ENCODE measurements around the gene HS3ST6. TPM values are rescaled to one million over a fixed set of nuclear protein-coding genes. Genes with fewer than 3 reads are reported as not detected.
"Not testable (repeated sequence)": the region's sequence is repeated elsewhere in the genome, so short reads cannot be mapped to it uniquely, and the experiment has no call there.

Gene HS3ST6
- polyA plus RNA-seq, 1 of the 3 experiments (the other 2 are of a cell fraction), result 0.03 TPM

- POLR2A ChIA-PET; H3K9me2 ChIP-seq; H3K9me3 ChIP-seq; H3K27me3 ChIP-seq (ENCODE audit: insufficient read depth); H3K4me3 ChIP-seq (ENCODE audit: low read depth in 2 of 2, low read length in 1 of 2); H3K27ac ChIP-seq (ENCODE audit: low read depth in 2 of 2, low read length in 1 of 2); H3K9ac ChIP-seq; H2AFZ ChIP-seq (ENCODE audit: low read depth); H3K4me2 ChIP-seq; DNase-seq: not testable (repeated sequence)
- whole genome bisulfite sequencing (ENCODE audit: low lambda C conversion rate), result 93% methylated on average over 19 of the region's 22 CpGs
- Histone ChIP-seq H3F3A (replicated peaks; ENCODE audit: insufficient read depth) (peaks cover 21% of the 10 kb centered on the region), H4K20me1 (ENCODE audit: insufficient read depth) (peaks cover 20% of the 10 kb centered on the region), H3K4me1 (ENCODE audit: control insufficient read depth in 1 of 2, insufficient read depth in 2 of 2, low read depth in 1 of 2, low read length in 1 of 2) (peaks cover 0 to 36% of the 10 kb centered on the region in 2 experiments; a peak in 1 of 4 replicates), H3K36me3 (replicated peaks in 1 of 2; ENCODE audit: control insufficient read depth in 1 of 2, insufficient read depth in 2 of 2, low read length in 1 of 2) (peaks cover 8 to 15% of the 10 kb centered on the region in 2 experiments), H3K79me2 (ENCODE audit: insufficient read depth) (peaks cover 30% of the 10 kb centered on the region)
- CTCF ChIA-PET, result interaction anchor here (1.3 to 2.5 kb wide), 3 partner anchors 14 to 92 kb away, joined by 3 to 8 read pairs (median 3); partner anchors contain the start of gene MSRB1
Observed at GRCh38 chr16:1957434-1958142, 39.4 kb upstream of the HS3ST6 start.

DNA sequence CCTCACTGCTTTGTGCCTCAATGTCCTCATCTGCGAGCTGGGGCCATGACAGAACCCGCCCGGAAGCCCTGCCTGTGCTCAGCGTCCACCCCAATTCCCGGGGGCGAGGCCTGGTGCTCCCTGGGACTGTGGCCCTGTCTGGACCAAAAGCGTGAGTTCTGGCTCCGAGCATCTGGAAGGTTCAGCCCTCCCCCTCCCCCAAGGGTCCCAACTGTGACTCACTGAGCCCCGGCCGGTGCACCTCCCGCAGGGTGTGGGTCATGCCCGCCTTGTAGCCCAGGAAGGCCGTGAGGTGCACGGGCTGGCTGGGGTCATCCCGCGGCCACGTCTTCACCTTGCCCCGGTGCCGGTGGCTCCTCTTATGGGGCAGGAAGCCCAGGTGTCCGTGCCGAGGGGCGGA, 35.5 kb upstream of the HS3ST6 start:
- Histone ChIP-seq H3K9ac (no peak overlapping the region), H3F3A (replicated peaks; ENCODE audit: insufficient read depth) (no peaks in the 10 kb centered on the region), H2AFZ (ENCODE audit: low read depth) (no peak overlapping the region), H3K36me3 (replicated peaks in 1 of 2; ENCODE audit: control insufficient read depth in 1 of 2, insufficient read depth in 2 of 2, low read length in 1 of 2) (no peaks in the 10 kb centered on the region), H3K9me3 (no peaks in the 10 kb centered on the region), H3K4me3 (ENCODE audit: low read depth in 2 of 2, low read length in 1 of 2) (no peak overlapping the region), H3K4me1 (ENCODE audit: control insufficient read depth in 1 of 2, insufficient read depth in 2 of 2, low read depth in 1 of 2, low read length in 1 of 2) (peaks cover 0 to 11% of the 10 kb centered on the region in 2 experiments; a peak in 1 of 4 replicates), H4K20me1 (ENCODE audit: insufficient read depth) (no peaks in the 10 kb centered on the region), H3K9me2 (no peaks in the 10 kb centered on the region), H3K79me2 (ENCODE audit: insufficient read depth) (no peaks in the 10 kb centered on the region), H3K27ac (ENCODE audit: low read depth in 2 of 2, low read length in 1 of 2) (no peak overlapping the region; a peak in 1 of 4 replicates), H3K4me2 (no peak overlapping the region), H3K27me3 (ENCODE audit: insufficient read depth) (no peaks in the 10 kb centered on the region)
- whole genome bisulfite sequencing (ENCODE audit: low lambda C conversion rate), result 92% methylated on average over 15 of the region's 22 CpGs
- ChIA-PET CTCF (interaction anchor here (0.7 to 1.5 kb wide), 3 partner anchors 10 to 85 kb away, joined by 3 read pairs; no protein-coding TSS in a partner anchor), POLR2A (interaction anchor here (1.2 kb wide), 1 partner anchor 12 kb away, joined by 5 read pairs; no protein-coding TSS in a partner anchor)
- TF ChIP-seq, protein P1, sequence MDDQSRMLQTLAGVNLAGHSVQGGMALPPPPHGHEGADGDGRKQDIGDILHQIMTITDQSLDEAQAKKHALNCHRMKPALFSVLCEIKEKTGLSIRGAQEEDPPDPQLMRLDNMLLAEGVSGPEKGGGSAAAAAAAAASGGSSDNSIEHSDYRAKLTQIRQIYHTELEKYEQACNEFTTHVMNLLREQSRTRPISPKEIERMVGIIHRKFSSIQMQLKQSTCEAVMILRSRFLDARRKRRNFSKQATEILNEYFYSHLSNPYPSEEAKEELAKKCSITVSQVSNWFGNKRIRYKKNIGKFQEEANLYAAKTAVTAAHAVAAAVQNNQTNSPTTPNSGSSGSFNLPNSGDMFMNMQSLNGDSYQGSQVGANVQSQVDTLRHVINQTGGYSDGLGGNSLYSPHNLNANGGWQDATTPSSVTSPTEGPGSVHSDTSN (IDR thresholded peaks at IDR 0.05), result no peak
- TF ChIP-seq NFIC (IDR thresholded peaks at IDR 0.05; ENCODE audit: borderline replicate concordance), result no peak
- no peak for TF ChIP-seq CTCF (IDR thresholded peaks at IDR 0.05)
- no peak for TF ChIP-seq TAF1 (IDR thresholded peaks at IDR 0.05; ENCODE audit: borderline replicate concordance, low read depth, low read length)
- TF ChIP-seq, protein P2, sequence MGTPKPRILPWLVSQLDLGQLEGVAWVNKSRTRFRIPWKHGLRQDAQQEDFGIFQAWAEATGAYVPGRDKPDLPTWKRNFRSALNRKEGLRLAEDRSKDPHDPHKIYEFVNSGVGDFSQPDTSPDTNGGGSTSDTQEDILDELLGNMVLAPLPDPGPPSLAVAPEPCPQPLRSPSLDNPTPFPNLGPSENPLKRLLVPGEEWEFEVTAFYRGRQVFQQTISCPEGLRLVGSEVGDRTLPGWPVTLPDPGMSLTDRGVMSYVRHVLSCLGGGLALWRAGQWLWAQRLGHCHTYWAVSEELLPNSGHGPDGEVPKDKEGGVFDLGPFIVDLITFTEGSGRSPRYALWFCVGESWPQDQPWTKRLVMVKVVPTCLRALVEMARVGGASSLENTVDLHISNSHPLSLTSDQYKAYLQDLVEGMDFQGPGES (IDR thresholded peaks at IDR 0.05; ENCODE audit: low read depth, low read length), result no peak
- TF ChIP-seq TCF12 (IDR thresholded peaks at IDR 0.05), result no peak
- no peak for TF ChIP-seq MEF2A (IDR thresholded peaks at IDR 0.05; ENCODE audit: borderline replicate concordance, low read depth)
- TF ChIP-seq RCOR1 (IDR thresholded peaks at IDR 0.05; ENCODE audit: low read length), result no peak
- TF ChIP-seq MXI1 (IDR thresholded peaks at IDR 0.05; ENCODE audit: low read depth, low read length), result no peak
- no peak for TF ChIP-seq GABPA (IDR thresholded peaks at IDR 0.05; ENCODE audit: low read depth)
- no peak for TF ChIP-seq ELF1 (IDR thresholded peaks at IDR 0.05)
- TF ChIP-seq GATA2 (CRISPR knock-in tag; IDR thresholded peaks at IDR 0.05), result no peak
- TF ChIP-seq EZH2phosphoT487 (IDR thresholded peaks at IDR 0.05; ENCODE audit: borderline replicate concordance, low read depth), result no peak
- TF ChIP-seq USF1 (IDR thresholded peaks at IDR 0.05; ENCODE audit: borderline replicate concordance, low read depth), result no peak
- TF ChIP-seq SIN3A (IDR thresholded peaks at IDR 0.05; ENCODE audit: borderline replicate concordance, low read depth, low read length), result no peak
- no peak for TF ChIP-seq RFX5 (IDR thresholded peaks at IDR 0.05; ENCODE audit: low read length)
- no peak for TF ChIP-seq SMC3 (IDR thresholded peaks at IDR 0.05; ENCODE audit: low read depth, low read length)
- no peak for TF ChIP-seq EP300 (IDR thresholded peaks at IDR 0.05; ENCODE audit: borderline replicate concordance in 1 of 2, low read depth in 1 of 2, low read length in 1 of 2)
- no peak for TF ChIP-seq FOSL2 (IDR thresholded peaks at IDR 0.05; ENCODE audit: borderline replicate concordance, low read depth)
- no peak for DNase-seq

Measured in SK-N-SH (cell line).